Loucy (cell line): ENCODE results near the gene MRPL49.

ENCODE experiments used
- H2AFZ ChIP-seq: fragments of 200-600 bp; sonication (generic); 2 replicates; pipeline ENCODE4 v1.6.0; 2016; ENCODE audit warnings: antibody characterized with exemption, mild to moderate bottlenecking, low read length, moderate library complexity
- H3F3A ChIP-seq: fragments of 200-600 bp; 2 replicates; pipeline ENCODE4 v1.6.0; 2016; ENCODE audit warnings: antibody characterized with exemption, low read depth, mild to moderate bottlenecking
- H3K27me3 ChIP-seq: fragments of 200-600 bp; sonication (generic); 2 replicates; pipeline ENCODE4 v1.6.1; 2014; ENCODE audit warnings: low read length, mild to moderate bottlenecking; ENCODE audit not compliant: insufficient read depth, poor library complexity, severe bottlenecking
- H3K36me3 ChIP-seq: fragments of 200-600 bp; sonication (generic); 2 replicates; pipeline ENCODE4 v1.6.1; 2016; ENCODE audit warnings: low read length; ENCODE audit not compliant: insufficient read depth
- H3K4me1 ChIP-seq: fragments of 200-600 bp; sonication (generic); 2 replicates; pipeline ENCODE4 v1.5.1; 2014; ENCODE audit warnings: low read length, mild to moderate bottlenecking; ENCODE audit not compliant: insufficient read depth, poor library complexity, severe bottlenecking
- H3K4me2 ChIP-seq: fragments of 200-600 bp; sonication (generic); 2 replicates; pipeline ENCODE4 v1.6.0; 2014; ENCODE audit warnings: antibody characterized with exemption, low read length, low read depth, mild to moderate bottlenecking; ENCODE audit not compliant: poor library complexity, severe bottlenecking
- H3K4me3 ChIP-seq: fragments of 200-600 bp; sonication (generic); 2 replicates; pipeline ENCODE4 v1.5.1; 2014; ENCODE audit warnings: low read length, mild to moderate bottlenecking, mixed read lengths; ENCODE audit not compliant: poor library complexity, severe bottlenecking
- H3K79me2 ChIP-seq: fragments of 200-600 bp; sonication (generic); 2 replicates; pipeline ENCODE4 v1.6.1; 2014; ENCODE audit warnings: low read length; ENCODE audit not compliant: insufficient read depth
- H3K9ac ChIP-seq: fragments of 200-600 bp; sonication (generic); 2 replicates; pipeline ENCODE4 v1.6.0; 2014; ENCODE audit warnings: mild to moderate bottlenecking, low read depth, low read length, moderate library complexity; ENCODE audit not compliant: poor library complexity, severe bottlenecking
- H3K9me2 ChIP-seq: fragments of 200-600 bp; sonication (generic); replicated peaks from 2 replicates; pipeline ENCODE4 v1.6.1; 2016; ENCODE audit warnings: low read depth, low read length, mixed read lengths
- H3K9me3 ChIP-seq: fragments of 200-600 bp; sonication (generic); 2 replicates; pipeline ENCODE4 v1.6.1; 2014; ENCODE audit warnings: mild to moderate bottlenecking, antibody characterized with exemption, low read length, low read depth; ENCODE audit not compliant: insufficient read depth
- H4K20me1 ChIP-seq: fragments of 200-600 bp; sonication (generic); 2 replicates; pipeline ENCODE4 v1.6.0; 2014; ENCODE audit warnings: antibody characterized with exemption, low read length, mild to moderate bottlenecking; ENCODE audit not compliant: insufficient read depth, poor library complexity, severe bottlenecking
- EZH2phosphoT487 ChIP-seq: fragments of 200-600 bp; IDR thresholded peaks from 2 replicates; pipeline ENCODE4 v1.6.1; 2018; ENCODE audit warnings: antibody characterized with exemption, mild to moderate bottlenecking, moderate library complexity, borderline replicate concordance
- TF ChIP-seq, protein P1 (sequence below): fragments of 200-600 bp; sonication (generic); conservative IDR thresholded peaks from 2 replicates; pipeline ENCODE4 v1.5.1; 2014; ENCODE audit warnings: mild to moderate bottlenecking, antibody characterized with exemption, low read length

Gene MRPL49

DNA sequence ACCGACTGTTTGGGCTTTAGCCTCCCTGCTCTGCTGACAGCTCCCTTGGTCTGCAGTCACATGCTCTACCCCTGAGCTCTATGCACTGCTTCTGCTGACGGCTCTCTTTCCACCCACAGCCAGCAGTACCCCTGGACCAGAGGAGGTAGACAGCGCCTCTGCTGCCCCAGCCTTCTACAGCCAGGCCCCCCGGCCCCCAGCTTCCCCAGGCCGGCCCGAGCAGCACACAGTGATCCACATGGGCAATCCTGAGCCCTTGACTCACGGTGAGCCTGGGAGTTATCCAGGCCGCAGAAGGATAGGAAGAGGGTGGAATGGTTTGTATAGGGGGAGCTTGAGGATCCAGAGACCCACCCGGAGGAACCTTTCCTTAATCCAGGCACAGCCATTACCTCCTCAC lies 35.3 kb upstream of the MRPL49 start:
- Histone ChIP-seq H3K79me2 (peaks cover 40% of the 10 kb centered on the region), H3K9me3 (no peaks in the 10 kb centered on the region), H3K4me3 (no peak overlapping the region), H3K27me3 (no peaks in the 10 kb centered on the region), H3K36me3 (peaks cover 3% of the 10 kb centered on the region; the same call in 1 of the 2 replicates), H2AFZ (no peak overlapping the region), H3F3A (no peaks in the 10 kb centered on the region), H3K4me1 (peaks cover 24% of the 10 kb centered on the region), H3K9me2 (no peaks in the 10 kb centered on the region), H3K9ac (no peak overlapping the region), H4K20me1 (peaks cover 4% of the 10 kb centered on the region), H3K4me2 (no peak overlapping the region)
- no peak for TF ChIP-seq EZH2phosphoT487
- TF ChIP-seq, protein P1, sequence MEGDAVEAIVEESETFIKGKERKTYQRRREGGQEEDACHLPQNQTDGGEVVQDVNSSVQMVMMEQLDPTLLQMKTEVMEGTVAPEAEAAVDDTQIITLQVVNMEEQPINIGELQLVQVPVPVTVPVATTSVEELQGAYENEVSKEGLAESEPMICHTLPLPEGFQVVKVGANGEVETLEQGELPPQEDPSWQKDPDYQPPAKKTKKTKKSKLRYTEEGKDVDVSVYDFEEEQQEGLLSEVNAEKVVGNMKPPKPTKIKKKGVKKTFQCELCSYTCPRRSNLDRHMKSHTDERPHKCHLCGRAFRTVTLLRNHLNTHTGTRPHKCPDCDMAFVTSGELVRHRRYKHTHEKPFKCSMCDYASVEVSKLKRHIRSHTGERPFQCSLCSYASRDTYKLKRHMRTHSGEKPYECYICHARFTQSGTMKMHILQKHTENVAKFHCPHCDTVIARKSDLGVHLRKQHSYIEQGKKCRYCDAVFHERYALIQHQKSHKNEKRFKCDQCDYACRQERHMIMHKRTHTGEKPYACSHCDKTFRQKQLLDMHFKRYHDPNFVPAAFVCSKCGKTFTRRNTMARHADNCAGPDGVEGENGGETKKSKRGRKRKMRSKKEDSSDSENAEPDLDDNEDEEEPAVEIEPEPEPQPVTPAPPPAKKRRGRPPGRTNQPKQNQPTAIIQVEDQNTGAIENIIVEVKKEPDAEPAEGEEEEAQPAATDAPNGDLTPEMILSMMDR, result no peak

DNA sequence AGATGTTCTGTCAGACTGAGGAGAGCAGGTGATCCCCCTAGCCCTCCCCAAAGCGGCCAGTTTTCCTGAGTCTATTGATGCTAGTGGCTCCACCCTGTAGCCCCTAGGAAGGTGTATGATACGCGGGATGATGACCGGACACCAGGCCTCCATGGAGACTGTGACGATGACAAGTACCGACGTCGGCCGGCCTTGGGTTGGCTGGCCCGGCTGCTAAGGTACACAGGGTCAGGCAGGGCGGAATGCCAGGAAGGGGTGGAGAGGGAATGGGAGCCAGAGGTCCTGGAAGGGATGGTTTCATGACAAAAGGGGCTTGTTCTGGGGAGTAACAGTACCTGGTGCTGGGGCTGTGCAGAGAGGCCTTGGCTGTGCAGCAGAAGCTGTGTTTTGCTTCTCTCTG lies 34.9 kb upstream of the MRPL49 start:
- Histone ChIP-seq H3K27me3 (no peaks in the 10 kb centered on the region), H3K79me2 (peaks cover 36% of the 10 kb centered on the region), H4K20me1 (peaks cover under 1% of the 10 kb centered on the region), H2AFZ (no peak overlapping the region), H3K4me1 (peaks cover 20% of the 10 kb centered on the region), H3K4me2 (no peak overlapping the region), H3K4me3 (no peak overlapping the region), H3K9ac (no peak overlapping the region), H3F3A (no peaks in the 10 kb centered on the region), H3K9me3 (no peaks in the 10 kb centered on the region), H3K9me2 (no peaks in the 10 kb centered on the region), H3K36me3 (peaks cover 3% of the 10 kb centered on the region; the same call in 1 of the 2 replicates)
- TF ChIP-seq EZH2phosphoT487, result no peak
- TF ChIP-seq, protein P1, result no peak

DNA sequence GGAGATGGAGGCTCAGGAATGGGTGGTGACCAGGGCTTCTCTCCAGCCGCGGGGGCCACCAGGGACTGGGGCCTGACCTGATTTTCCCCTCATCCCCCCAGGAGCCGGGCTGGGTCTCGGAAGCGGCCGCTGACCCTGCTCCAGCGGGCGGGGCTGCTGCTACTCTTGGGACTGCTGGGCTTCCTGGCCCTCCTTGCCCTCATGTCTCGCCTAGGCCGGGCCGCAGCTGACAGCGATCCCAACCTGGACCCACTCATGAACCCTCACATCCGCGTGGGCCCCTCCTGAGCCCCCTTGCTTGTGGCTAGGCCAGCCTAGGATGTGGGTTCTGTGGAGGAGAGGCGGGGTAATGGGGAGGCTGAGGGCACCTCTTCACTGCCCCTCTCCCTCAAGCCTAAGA lies 34.3 kb upstream of the MRPL49 start:
- Histone ChIP-seq H3K79me2 (peaks cover 30% of the 10 kb centered on the region), H3K9me2 (no peaks in the 10 kb centered on the region), H3K27me3 (no peaks in the 10 kb centered on the region), H3K9me3 (no peaks in the 10 kb centered on the region), H3K4me3 (no peak overlapping the region), H4K20me1 (no peaks in the 10 kb centered on the region), H2AFZ (no peak overlapping the region), H3K36me3 (peaks cover 3% of the 10 kb centered on the region; the same call in 1 of the 2 replicates), H3F3A (no peaks in the 10 kb centered on the region), H3K9ac (no peak overlapping the region), H3K4me1 (peaks cover 15% of the 10 kb centered on the region), H3K4me2 (no peak overlapping the region)
- no peak for TF ChIP-seq EZH2phosphoT487
- TF ChIP-seq, protein P1, result no peak
